NOMO-1 treated with dmso at 0.1 percent for 144 hours (cell line): ENCODE data around the gene SERPINC1.
"Not testable (repeated sequence)": the region's sequence is repeated elsewhere in the genome, so short reads cannot be mapped to it uniquely, and the experiment has no call there.

Source experiments
- DNase-seq: peaks from one replicate; lab custom pipeline; 2025; ENCODE audit not compliant: unreplicated experiment; lab: John Stamatoyannopoulos, UW

The SERPINC1 gene

GRCh38 chr1:173893611-173894010, 23.5 kb downstream of the SERPINC1 start:
- DNase-seq: no peak

GRCh38 chr1:173889885-173890284, 27.2 kb downstream of the SERPINC1 start:
- DNase-seq: no peak

- no peak for DNase-seq
These were observed 28.4 kb downstream of the SERPINC1 start for GRCh38 chr1:173888749-173889148.

- no peak for DNase-seq
These were observed 29.5 kb downstream of the SERPINC1 start for GRCh38 chr1:173887627-173888026.

GRCh38 chr1:173886746-173887611, 30.1 kb downstream of the SERPINC1 start:
- DNase-seq: no peak

- no peak for DNase-seq
These were observed 32.4 kb downstream of the SERPINC1 start for GRCh38 chr1:173884701-173885100.

GRCh38 chr1:173881117-173881516, 36.0 kb downstream of the SERPINC1 start:
- not testable (repeated sequence) for DNase-seq

GRCh38 chr1:173878251-173878650, 38.9 kb downstream of the SERPINC1 start:
- DNase-seq: no peak

- DNase-seq: no peak
These were observed 40.4 kb downstream of the SERPINC1 start for GRCh38 chr1:173876732-173877131.

GRCh38 chr1:173871500-173871899, 45.6 kb downstream of the SERPINC1 start:
- DNase-seq: no peak

GRCh38 chr1:173871091-173871490, 46.0 kb downstream of the SERPINC1 start:
- no peak for DNase-seq

GRCh38 chr1:173870252-173871075, 46.7 kb downstream of the SERPINC1 start:
- no peak for DNase-seq

- no peak for DNase-seq
These were observed 48.1 kb downstream of the SERPINC1 start for GRCh38 chr1:173869021-173869359.

GRCh38 chr1:173868266-173869020, 48.7 kb downstream of the SERPINC1 start, which contains the start of gene ZBTB37:
ZBTB37 (plus strand) TSS chr1:173868380; CDS start chr1:173870226, 1,846 bp downstream.
- peak; percentile 84 for DNase-seq

- peak; percentile 98 for DNase-seq
These were observed 49.3 kb downstream of the SERPINC1 start, which contains the start of gene GAS5 for GRCh38 chr1:173867753-173868265. GAS5 (minus strand) TSS chr1:173867989.

- DNase-seq: no peak
These were observed 49.9 kb downstream of the SERPINC1 start for GRCh38 chr1:173867141-173867752.

GRCh38 chr1:173866413-173867115, 50.6 kb downstream of the SERPINC1 start:
- DNase-seq: no peak

- DNase-seq: no peak
These were observed 51.5 kb downstream of the SERPINC1 start for GRCh38 chr1:173865468-173866164.

- no peak for DNase-seq
These were observed 52.8 kb downstream of the SERPINC1 start for GRCh38 chr1:173864179-173864867.
